Caki2 (cell line): ENCODE data around the gene POU2AF2. TPM values are rescaled to one million over a fixed set of nuclear protein-coding genes. Genes with fewer than 3 reads are reported as not detected.
"Not testable (repeated sequence)": the region's sequence is repeated elsewhere in the genome, so short reads cannot be mapped to it uniquely, and the experiment has no call there.

Experiments
- DNase-seq: peaks from one replicate; pipeline ENCODE4 v3.0.0-alpha.2; 2015; ENCODE audit warnings: low read depth
- in situ Hi-C: cut with HindIII; loops from 2 replicates; pipeline ENCODE4 v1.10.0; 2016; ENCODE audit warnings: low sequenced_read_pairs, low pct_unique_long_range_greater_than_20kb, mixed read lengths
- total RNA-seq: library from RNA; depleted of rRNA; stranded (reverse); fragments of >200 nt; shearing (Covaris generic); gene quantifications from 2 replicates; pipeline ENCODE4 v1.2.3, GENCODE V29; 2014; ENCODE audit warnings: low replicate concordance

The POU2AF2 gene
- total RNA-seq, 1 experiment from 2014 or later = not detected

- in situ Hi-C loops = no loop called here
Measured at GRCh38 chr11:111246956-111247355, 1.4 kb downstream of the POU2AF2 start.

GRCh38 chr11:111250936-111251335 is 5.4 kb downstream of the POU2AF2 start:
- in situ Hi-C loops = no loop called here
- DNase-seq = no peak

More at GRCh38 chr11:111246956-111247355, 1.4 kb downstream of the POU2AF2 start:
- DNase-seq = no peak

- in situ Hi-C loops = no loop called here
- DNase-seq = no peak
Measured at GRCh38 chr11:111253131-111253530, 7.6 kb downstream of the POU2AF2 start.

- in situ Hi-C loops = no loop called here
- DNase-seq = no peak
Measured at GRCh38 chr11:111253630-111254029, 8.1 kb downstream of the POU2AF2 start.

GRCh38 chr11:111258046-111258445 is 12.5 kb downstream of the POU2AF2 start:
- in situ Hi-C loops = no loop called here
- DNase-seq = no peak

GRCh38 chr11:111259896-111260295 is 14.4 kb downstream of the POU2AF2 start:
- no peak for DNase-seq

GRCh38 chr11:111260811-111261210 is 15.3 kb downstream of the POU2AF2 start:
- no peak for DNase-seq
- in situ Hi-C loops = no loop called here

More at GRCh38 chr11:111259896-111260295, 14.4 kb downstream of the POU2AF2 start:
- in situ Hi-C loops = no loop called here

GRCh38 chr11:111264646-111265045 is 19.1 kb downstream of the POU2AF2 start:
- in situ Hi-C loops = no loop called here
- DNase-seq = no peak

GRCh38 chr11:111265421-111265820 is 19.9 kb downstream of the POU2AF2 start:
- no peak for DNase-seq
- in situ Hi-C loops = no loop called here

- in situ Hi-C loops, DNase-seq: not testable (repeated sequence)
Measured at GRCh38 chr11:111268303-111268702, 22.8 kb downstream of the POU2AF2 start.

- DNase-seq = no peak
- in situ Hi-C loops = no loop called here
Measured at GRCh38 chr11:111269146-111269868, 23.8 kb downstream of the POU2AF2 start.

GRCh38 chr11:111272420-111272819 is 26.9 kb downstream of the POU2AF2 start:
- in situ Hi-C loops = no loop called here
- DNase-seq = no peak

GRCh38 chr11:111282562-111283075 is 37.1 kb downstream of the POU2AF2 start:
- no peak for DNase-seq
- in situ Hi-C loops = no loop called here

- DNase-seq = no peak
Measured at GRCh38 chr11:111283945-111284481, 38.5 kb downstream of the POU2AF2 start.

GRCh38 chr11:111285189-111286091 is 39.9 kb downstream of the POU2AF2 start:
- no peak for DNase-seq
- in situ Hi-C loops = no loop called here

More at GRCh38 chr11:111283945-111284481, 38.5 kb downstream of the POU2AF2 start:
- in situ Hi-C loops = no loop called here

GRCh38 chr11:111291764-111292163 is 46.2 kb downstream of the POU2AF2 start:
- in situ Hi-C loops = no loop called here
- DNase-seq = no peak

- DNase-seq, in situ Hi-C loops: not testable (repeated sequence)
Measured at GRCh38 chr11:111292408-111292807, 46.9 kb downstream of the POU2AF2 start.

- in situ Hi-C loops = no loop called here
- DNase-seq = no peak
Measured at GRCh38 chr11:111296196-111296595, 50.7 kb downstream of the POU2AF2 start.

- in situ Hi-C loops = no loop called here
- no peak for DNase-seq
Measured at GRCh38 chr11:111297696-111298095, 52.2 kb downstream of the POU2AF2 start.
